NCI-H146 treated with DMSO at 0.1 percent for 48 hours (cell line): ENCODE measurements around the gene CLMN.
"Not testable (repeated sequence)": the region's sequence is repeated elsewhere in the genome, so short reads cannot be mapped to it uniquely, and the experiment has no call there.

ENCODE experiments used
- DNase-seq: peaks from one replicate; lab custom pipeline; 2025; ENCODE audit not compliant: unreplicated experiment; lab: John Stamatoyannopoulos, UW

Gene CLMN

GRCh38 chr14:95289323-95290010, 30.2 kb downstream of the CLMN start:
- DNase-seq, result no peak

DNA sequence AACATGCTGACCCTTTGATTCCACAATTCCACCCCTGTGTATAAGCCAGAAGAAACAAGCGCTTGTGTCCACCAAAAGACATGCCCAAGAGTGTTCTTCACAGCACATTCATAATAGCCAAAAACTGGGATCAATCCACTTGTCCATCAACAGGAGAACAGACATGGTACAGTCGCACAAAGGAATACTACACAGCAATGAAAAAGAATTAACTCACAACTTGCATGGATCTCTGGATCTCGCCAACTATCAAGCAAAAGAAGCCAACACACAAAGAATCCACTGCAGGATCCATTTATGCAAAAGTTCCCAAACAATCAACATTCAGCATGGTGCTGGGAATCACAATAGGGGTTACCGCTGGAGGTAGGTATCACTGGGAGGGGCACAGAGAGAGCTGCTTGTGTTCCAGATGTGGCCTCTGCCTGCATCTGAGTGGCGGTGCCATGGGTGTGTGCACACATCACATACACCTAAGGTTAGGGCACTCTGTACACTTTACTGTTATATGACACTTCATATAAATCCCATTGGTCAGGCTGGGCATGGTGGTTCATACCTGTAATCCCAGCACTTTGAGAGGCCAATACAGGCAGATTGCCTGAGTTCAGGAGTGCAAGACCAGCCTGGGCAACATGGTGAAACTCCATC, 30.9 kb downstream of the CLMN start:
- DNase-seq, result no peak

DNA sequence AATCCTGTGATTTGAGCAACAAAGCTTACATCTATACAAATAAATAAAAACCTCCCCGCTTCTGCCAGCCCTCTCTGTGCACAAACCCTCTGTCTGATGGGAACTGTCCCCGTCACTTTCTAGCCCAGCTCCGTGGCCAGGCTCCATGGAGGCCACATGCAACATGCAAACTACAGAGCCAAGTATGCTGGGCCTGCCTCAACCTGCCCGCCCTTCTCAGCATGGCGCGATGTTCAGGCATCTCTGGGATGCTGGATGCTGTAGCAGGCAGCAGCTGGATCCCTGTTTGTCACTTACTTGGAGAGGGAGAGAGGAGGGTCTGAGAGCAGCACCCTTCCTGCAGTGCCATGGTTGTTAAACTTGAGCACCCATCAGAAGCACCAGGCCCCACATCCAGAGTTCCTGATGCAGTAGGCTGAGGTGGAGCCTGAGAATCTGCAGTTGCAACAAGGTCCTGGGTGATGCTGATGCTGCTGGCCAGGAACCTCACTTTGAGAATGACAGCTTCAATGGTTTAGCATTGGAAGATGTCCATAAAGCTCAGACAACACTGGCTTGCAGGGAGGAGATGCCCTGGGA, 32.4 kb downstream of the CLMN start:
- DNase-seq, result no peak

- no peak for DNase-seq
Measured at GRCh38 chr14:95286645-95287044, 33.1 kb downstream of the CLMN start.

GRCh38 chr14:95285566-95285965, 34.1 kb downstream of the CLMN start:
- no peak for DNase-seq

DNA sequence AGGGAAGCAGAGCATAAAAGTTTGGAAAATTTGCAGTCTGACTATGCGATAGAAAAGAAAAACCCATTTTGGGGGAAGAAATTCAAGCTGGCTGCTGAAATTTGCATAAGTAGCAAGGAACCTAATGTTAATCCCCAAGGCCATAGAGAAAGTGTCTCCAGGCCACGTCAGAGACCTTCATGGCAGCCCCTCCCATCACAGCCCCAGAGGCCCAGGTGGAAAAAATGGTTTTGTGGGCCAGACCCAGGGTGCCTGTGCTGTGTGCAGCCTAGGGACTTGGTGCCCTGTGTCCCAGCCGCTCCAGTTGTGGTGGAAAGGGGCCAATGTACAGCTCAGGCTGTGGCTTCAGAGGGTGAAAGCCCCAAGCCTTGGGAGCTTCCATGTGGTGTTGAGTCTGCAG, 35.9 kb downstream of the CLMN start:
- not testable (repeated sequence) for DNase-seq

DNA sequence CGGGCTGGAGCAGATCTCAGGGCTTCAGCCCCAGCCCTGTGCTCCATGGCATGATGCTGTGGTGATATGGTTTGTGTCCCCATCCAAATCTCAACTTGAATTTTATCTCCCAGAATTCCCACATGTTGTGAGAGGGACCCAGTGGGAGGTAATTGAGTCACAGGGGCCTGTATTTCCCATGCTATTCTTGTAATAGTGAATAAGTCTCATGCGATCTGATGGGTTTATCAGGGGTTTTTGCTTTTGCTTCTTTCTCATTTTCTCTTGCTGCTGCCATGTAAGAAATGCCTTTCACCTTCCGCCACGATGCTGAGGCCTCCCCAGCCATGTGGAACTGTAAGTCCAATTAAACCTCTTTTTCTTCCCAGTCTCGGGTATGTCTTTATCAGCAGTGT, 36.7 kb downstream of the CLMN start:
- DNase-seq, result not testable (repeated sequence)

DNA sequence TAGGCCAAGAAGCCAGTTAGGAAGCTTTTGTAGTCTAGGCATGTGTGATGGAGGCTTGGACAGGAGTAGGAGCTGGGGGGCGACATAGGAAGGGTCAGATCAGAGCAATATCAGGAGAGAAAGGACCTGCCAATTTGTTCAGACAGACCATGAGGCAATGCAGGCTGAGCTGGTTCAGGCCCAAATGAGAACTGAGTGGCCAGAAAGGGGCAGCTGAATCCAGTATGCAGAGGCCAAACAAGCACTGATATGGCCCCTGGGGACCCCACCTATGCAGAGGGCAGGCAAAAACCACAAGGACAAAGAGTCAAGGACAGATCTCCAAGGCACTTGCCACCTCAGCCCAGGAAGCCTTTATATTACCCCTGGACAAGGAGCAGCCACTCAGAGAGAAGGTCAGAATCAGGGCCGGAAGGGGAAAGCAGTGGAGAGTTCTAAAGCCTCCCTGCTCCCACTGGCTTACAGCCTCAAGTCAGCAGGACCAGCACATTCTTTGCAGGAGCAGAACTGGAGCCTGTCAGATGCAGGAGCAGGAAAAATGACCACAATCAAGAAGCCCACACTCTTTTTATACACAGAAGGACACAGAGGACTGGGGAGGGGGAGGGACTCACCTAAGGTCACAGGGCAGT, 37.2 kb downstream of the CLMN start:
- no peak for DNase-seq

- no peak for DNase-seq
Measured at GRCh38 chr14:95281560-95282176, 38.0 kb downstream of the CLMN start.

- DNase-seq, result no peak
Measured at GRCh38 chr14:95275494-95275893, 44.2 kb downstream of the CLMN start.

- DNase-seq, result no peak
Measured at GRCh38 chr14:95274874-95275273, 44.8 kb downstream of the CLMN start.

- DNase-seq, result no peak
Measured at GRCh38 chr14:95274279-95274678, 45.4 kb downstream of the CLMN start.

DNA sequence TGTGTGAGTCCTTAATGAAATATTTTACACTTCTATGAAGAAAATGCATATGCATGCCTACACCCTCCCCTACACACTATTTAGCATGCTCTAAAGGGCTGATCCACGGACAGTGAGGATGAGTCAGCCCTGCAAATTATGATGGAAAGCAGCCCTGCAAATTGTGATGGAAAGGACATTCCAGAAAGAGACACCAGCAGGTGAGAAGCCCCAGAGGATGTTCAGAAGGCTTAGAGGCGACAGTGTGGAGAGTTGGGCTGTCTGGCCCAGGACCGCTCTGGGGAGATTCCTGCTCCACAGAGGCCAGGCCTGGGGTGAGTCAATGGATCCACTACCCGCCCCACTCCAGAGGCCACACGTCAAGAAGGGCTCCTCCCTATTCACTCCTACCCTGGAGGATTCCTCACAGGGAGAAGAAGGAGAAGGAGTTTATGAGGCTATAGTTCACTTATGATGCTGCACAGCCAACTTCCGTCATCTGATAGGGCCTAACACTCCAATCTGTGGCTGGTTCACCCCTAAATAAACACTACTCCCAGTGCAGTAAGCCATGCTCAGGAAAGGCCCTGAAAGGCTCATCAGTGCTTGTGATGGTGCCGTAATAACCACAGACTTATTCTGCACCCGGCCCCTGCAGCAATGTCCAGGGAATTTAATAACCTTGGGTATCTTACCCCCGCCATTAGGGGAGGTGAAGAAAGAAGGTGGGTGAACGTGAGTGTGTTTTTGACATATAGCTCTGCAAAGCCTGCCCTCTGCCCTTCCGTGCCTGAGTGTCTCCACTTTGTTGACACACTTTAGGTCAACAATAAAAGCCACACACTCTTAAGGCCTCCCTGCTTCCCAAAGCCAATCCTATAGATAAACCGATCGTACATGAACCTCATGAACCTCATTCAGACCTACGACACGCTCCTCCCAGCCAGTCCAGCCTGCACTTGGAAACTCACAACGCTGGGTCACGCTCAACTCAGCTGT, 46.4 kb downstream of the CLMN start:
- no peak for DNase-seq

GRCh38 chr14:95272057-95272456, 47.7 kb downstream of the CLMN start:
- no peak for DNase-seq

GRCh38 chr14:95270203-95270602, 49.5 kb downstream of the CLMN start:
- DNase-seq, result no peak

- DNase-seq, result no peak
Measured at GRCh38 chr14:95269493-95269892, 50.2 kb downstream of the CLMN start.

DNA sequence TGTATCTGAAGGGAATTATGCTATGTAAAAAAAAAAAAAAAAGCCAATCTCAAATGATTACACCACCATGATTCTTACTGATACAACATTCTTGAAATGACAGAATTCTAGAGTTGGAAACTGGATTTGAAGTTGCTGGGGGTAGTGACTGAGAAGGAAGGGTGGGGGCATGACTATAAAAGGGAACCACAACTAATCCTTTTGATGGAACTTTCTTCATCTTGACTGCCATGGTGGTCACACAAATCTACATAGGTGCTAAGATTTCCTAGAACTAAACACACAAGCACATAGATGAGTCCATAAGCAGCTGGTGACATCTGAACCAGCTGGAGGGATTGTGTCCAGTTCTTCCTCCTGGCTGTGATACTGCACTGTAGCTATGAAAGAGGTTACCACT, 51.4 kb downstream of the CLMN start:
- no peak for DNase-seq

- no peak for DNase-seq
Measured at GRCh38 chr14:95267306-95267705, 52.4 kb downstream of the CLMN start.

- DNase-seq, result peak; percentile 36
Measured at GRCh38 chr14:95265106-95266094, 54.3 kb downstream of the CLMN start.
